ENCODE results near the gene CD2.

Gene CD2

GRCh38 chr1:116808848-116809508 lies 54.7 kb downstream of the CD2 start:
- H3K4me1 ChIP-seq (ENCODE audit: control insufficient read depth, insufficient read depth, low read length), result peaks cover 9% of the 10 kb centered on the region

GRCh38 chr1:116811321-116811720 lies 57.1 kb downstream of the CD2 start:
- H3K27me3 ChIP-seq (ENCODE audit: control insufficient read depth, insufficient read depth, low read length), result no peaks in the 10 kb centered on the region
- no peak overlapping the region for H3K4me3 ChIP-seq (ENCODE audit: low read depth, low read length)
- peaks cover 9% of the 10 kb centered on the region for H3K4me1 ChIP-seq (ENCODE audit: control insufficient read depth, insufficient read depth, low read length)
- H3K36me3 ChIP-seq (ENCODE audit: control insufficient read depth, insufficient read depth, low read length), result no peaks in the 10 kb centered on the region
- H3K9me3 ChIP-seq (ENCODE audit: control insufficient read depth, insufficient read depth, low read depth, low read length), result peaks cover 11% of the 10 kb centered on the region; the same call in 1 of the 2 replicates
- H3K27ac ChIP-seq (ENCODE audit: low read depth, low read length), result no peak overlapping the region
- H3K9ac ChIP-seq (ENCODE audit: low read length), result no peak overlapping the region

More at GRCh38 chr1:116808848-116809508, 54.7 kb downstream of the CD2 start:
- H3K9ac ChIP-seq (ENCODE audit: low read length), result no peak overlapping the region
- H3K4me3 ChIP-seq (ENCODE audit: low read depth, low read length), result no peak overlapping the region
- H3K9me3 ChIP-seq (ENCODE audit: control insufficient read depth, insufficient read depth, low read depth, low read length), result peaks cover 11% of the 10 kb centered on the region; the same call in 1 of the 2 replicates
- H3K27ac ChIP-seq (ENCODE audit: low read depth, low read length), result no peak overlapping the region
- H3K27me3 ChIP-seq (ENCODE audit: control insufficient read depth, insufficient read depth, low read length), result no peaks in the 10 kb centered on the region
- no peaks in the 10 kb centered on the region for H3K36me3 ChIP-seq (ENCODE audit: control insufficient read depth, insufficient read depth, low read length)

- Histone ChIP-seq H3K36me3 (ENCODE audit: control insufficient read depth, insufficient read depth, low read length) (no peaks in the 10 kb centered on the region), H3K4me3 (ENCODE audit: low read depth, low read length) (no peak overlapping the region), H3K9me3 (ENCODE audit: control insufficient read depth, insufficient read depth, low read depth, low read length) (peaks cover 11% of the 10 kb centered on the region; the same call in 1 of the 2 replicates), H3K27ac (ENCODE audit: low read depth, low read length) (no peak overlapping the region), H3K4me1 (ENCODE audit: control insufficient read depth, insufficient read depth, low read length) (no peaks in the 10 kb centered on the region), H3K9ac (ENCODE audit: low read length) (no peak overlapping the region), H3K27me3 (ENCODE audit: control insufficient read depth, insufficient read depth, low read length) (no peaks in the 10 kb centered on the region)
Measured at GRCh38 chr1:116814926-116815723, 60.9 kb downstream of the CD2 start.

GRCh38 chr1:116817582-116818064 lies 63.4 kb downstream of the CD2 start:
- Histone ChIP-seq H3K27me3 (ENCODE audit: control insufficient read depth, insufficient read depth, low read length) (no peaks in the 10 kb centered on the region), H3K4me3 (ENCODE audit: low read depth, low read length) (no peak overlapping the region), H3K36me3 (ENCODE audit: control insufficient read depth, insufficient read depth, low read length) (no peaks in the 10 kb centered on the region), H3K9ac (ENCODE audit: low read length) (no peak overlapping the region), H3K27ac (ENCODE audit: low read depth, low read length) (no peak overlapping the region), H3K4me1 (ENCODE audit: control insufficient read depth, insufficient read depth, low read length) (no peaks in the 10 kb centered on the region; the same call in 1 of the 2 replicates), H3K9me3 (ENCODE audit: control insufficient read depth, insufficient read depth, low read depth, low read length) (peaks cover 2% of the 10 kb centered on the region; the same call in 1 of the 2 replicates)
